ENCODE data around the gene CLDN7. TPM values are rescaled to one million over a fixed set of nuclear protein-coding genes. Genes with fewer than 3 reads are reported as not detected.

Gene CLDN7
- total RNA-seq, 4 donors from 2014 or later: 3.7 to 26.9 (median 13.2) TPM

GRCh38 chr17:7222972-7223292 lies 39.3 kb downstream of the CLDN7 start:
- no peak for TF ChIP-seq CTCF (IDR thresholded peaks at IDR 0.05; ENCODE audit: low read depth)

GRCh38 chr17:7222093-7222971 lies 39.9 kb downstream of the CLDN7 start:
- TF ChIP-seq CTCF (IDR thresholded peaks at IDR 0.05; ENCODE audit: low read depth): no peak

GRCh38 chr17:7221278-7222092 lies 40.8 kb downstream of the CLDN7 start:
- TF ChIP-seq CTCF (IDR thresholded peaks at IDR 0.05; ENCODE audit: low read depth): no peak

GRCh38 chr17:7220593-7221277 lies 41.5 kb downstream of the CLDN7 start:
- TF ChIP-seq CTCF (IDR thresholded peaks at IDR 0.05; ENCODE audit: low read depth): no peak

- TF ChIP-seq CTCF (IDR thresholded peaks at IDR 0.05; ENCODE audit: low read depth): no peak
Measured at GRCh38 chr17:7219812-7220592, 42.3 kb downstream of the CLDN7 start, which contains the start of the genes ACADVL and DLG4. TSS of gene ACADVL (plus strand) at chr17:7219938. CDS start at chr17:7219985, 47 bp downstream. TSS of gene DLG4 (minus strand) at chr17:7219836.

- no peak for TF ChIP-seq CTCF (IDR thresholded peaks at IDR 0.05; ENCODE audit: low read depth)
Measured at GRCh38 chr17:7219229-7219811, 43.0 kb downstream of the CLDN7 start.

Measured in subcutaneous adipose tissue (tissue), 4 donors.